Brain microvascular endothelial cell (primary cell): ENCODE data around the gene SCN2B.

Source experiments
- DNase-seq: peaks from one replicate; pipeline ENCODE4 v3.0.0-alpha.2; 2020
- H3K27ac ChIP-seq: fragments of 250-450 bp; sonication (Bioruptor Pico); 2 replicates; pipeline ENCODE4 v1.5.1; 2020; ENCODE audit warnings: mild to moderate bottlenecking, moderate library complexity
- H3K27me3 ChIP-seq: fragments of 250-450 bp; sonication (Bioruptor Pico); replicated peaks from 2 replicates; pipeline ENCODE4 v1.5.1; 2020; ENCODE audit warnings: mild to moderate bottlenecking
- H3K36me3 ChIP-seq: fragments of 250-450 bp; sonication (Bioruptor Pico); replicated peaks from 2 replicates; pipeline ENCODE4 v1.5.1; 2020; ENCODE audit warnings: mild to moderate bottlenecking
- H3K4me3 ChIP-seq: 2 replicates; pipeline ENCODE4 v1.5.1; 2011; ENCODE audit warnings: low read depth, mild to moderate bottlenecking, control low read depth, low read length, moderate library complexity
- in situ Hi-C: cut with HindIII; loops from 2 replicates; pipeline ENCODE4 v1.10.0; 2017; ENCODE audit warnings: low sequenced_read_pairs, low pct_ligation_motif_present
- TF ChIP-seq, protein P1 (sequence below): IDR thresholded peaks from 2 replicates; pipeline ENCODE4 v1.5.1; 2011; ENCODE audit warnings: low read depth, mild to moderate bottlenecking, moderate library complexity, low read length, control low read depth, inconsistent platforms; ENCODE audit errors: missing control alignments

Gene SCN2B

DNA sequence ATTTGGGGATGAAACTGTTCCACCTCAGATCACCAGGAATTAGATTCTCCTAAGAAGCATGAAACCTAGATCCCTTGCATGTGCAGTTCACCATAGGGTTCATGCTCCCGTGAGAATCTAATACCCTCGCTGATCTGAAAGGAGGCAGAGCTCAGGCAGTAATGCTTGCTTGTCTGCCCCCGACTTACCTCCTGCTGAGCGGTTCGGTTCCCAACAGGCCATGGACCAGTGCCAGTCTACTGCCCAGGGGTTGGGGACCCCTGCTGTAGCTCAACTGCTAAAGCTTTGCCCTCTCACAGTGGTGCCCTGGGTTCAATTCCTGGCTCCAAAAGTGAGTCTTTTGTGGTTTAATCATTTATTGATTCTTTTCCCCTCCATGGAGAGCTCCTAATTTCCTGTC lies 45.0 kb upstream of the SCN2B start:
- Histone ChIP-seq H3K27me3 (no peaks in the 10 kb centered on the region), H3K27ac (no peak overlapping the region), H3K36me3 (no peaks in the 10 kb centered on the region), H3K4me3 (no peak overlapping the region)
- in situ Hi-C loops = no loop called here
- TF ChIP-seq, protein P1, sequence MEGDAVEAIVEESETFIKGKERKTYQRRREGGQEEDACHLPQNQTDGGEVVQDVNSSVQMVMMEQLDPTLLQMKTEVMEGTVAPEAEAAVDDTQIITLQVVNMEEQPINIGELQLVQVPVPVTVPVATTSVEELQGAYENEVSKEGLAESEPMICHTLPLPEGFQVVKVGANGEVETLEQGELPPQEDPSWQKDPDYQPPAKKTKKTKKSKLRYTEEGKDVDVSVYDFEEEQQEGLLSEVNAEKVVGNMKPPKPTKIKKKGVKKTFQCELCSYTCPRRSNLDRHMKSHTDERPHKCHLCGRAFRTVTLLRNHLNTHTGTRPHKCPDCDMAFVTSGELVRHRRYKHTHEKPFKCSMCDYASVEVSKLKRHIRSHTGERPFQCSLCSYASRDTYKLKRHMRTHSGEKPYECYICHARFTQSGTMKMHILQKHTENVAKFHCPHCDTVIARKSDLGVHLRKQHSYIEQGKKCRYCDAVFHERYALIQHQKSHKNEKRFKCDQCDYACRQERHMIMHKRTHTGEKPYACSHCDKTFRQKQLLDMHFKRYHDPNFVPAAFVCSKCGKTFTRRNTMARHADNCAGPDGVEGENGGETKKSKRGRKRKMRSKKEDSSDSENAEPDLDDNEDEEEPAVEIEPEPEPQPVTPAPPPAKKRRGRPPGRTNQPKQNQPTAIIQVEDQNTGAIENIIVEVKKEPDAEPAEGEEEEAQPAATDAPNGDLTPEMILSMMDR = no peak
- no peak for DNase-seq

DNA sequence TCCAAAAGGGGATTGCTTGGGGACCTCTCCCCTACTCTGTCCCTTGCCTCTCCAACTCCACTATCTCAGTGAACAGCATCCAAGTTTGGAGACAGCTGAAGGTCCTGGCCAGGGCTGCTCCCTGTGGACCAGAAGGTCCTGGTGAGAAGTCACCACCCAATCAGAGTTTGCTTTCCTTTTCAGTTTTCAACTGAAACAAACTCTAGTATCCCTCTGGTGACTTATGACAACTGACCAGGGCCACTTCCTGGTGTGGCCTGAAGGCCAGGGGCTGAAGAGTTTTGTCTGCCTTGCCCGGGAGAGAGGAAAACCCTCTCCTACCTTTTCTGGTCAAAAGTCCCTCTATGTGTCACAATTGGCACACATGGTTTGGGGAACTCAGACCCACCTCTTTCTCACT lies 43.3 kb upstream of the SCN2B start:
- TF ChIP-seq, protein P1 = no peak
- Histone ChIP-seq H3K27me3 (no peaks in the 10 kb centered on the region), H3K36me3 (no peaks in the 10 kb centered on the region), H3K4me3 (no peak overlapping the region), H3K27ac (no peak overlapping the region)
- in situ Hi-C loops = no loop called here
- DNase-seq = no peak

DNA sequence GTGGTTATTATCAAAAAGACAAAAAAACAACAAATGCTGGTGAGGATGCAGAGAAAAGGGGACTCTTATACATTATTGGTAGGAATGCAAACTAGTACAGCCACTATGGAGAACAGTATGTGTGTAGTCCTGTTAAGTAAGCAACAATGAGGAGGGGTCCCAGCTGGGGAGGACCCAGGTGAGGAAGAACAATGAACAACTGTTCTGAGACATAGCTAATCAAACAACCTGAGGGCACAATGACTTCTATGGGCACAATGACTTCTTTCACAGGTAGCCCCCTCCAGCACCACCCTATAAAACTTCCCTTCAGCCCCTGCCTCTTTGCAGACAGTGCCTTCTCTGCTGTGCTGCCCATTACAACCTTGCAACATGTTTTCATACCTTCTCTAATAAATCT lies 42.8 kb upstream of the SCN2B start:
- TF ChIP-seq, protein P1 = no peak
- H3K27ac ChIP-seq = no peak overlapping the region

DNA sequence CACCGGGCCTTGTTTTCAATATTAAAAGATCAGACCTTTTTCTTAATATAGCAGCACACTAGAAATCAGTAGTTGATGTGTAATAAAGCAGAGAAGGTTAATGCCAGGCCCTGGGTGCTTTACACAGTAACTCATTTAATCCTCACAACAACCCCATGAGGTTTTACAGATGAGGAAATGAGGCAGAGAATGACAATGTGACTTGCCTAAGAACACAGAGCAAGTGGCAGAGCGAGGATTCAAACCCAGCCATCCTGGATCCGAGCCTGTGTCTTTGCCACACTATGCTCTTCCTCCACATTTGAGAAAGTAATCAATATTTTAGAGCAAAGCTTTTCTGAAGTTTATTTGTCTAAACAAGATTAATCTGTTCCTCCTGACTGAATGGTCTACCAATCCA lies 41.1 kb upstream of the SCN2B start:
- no peak for DNase-seq
- Histone ChIP-seq H3K36me3 (no peaks in the 10 kb centered on the region), H3K27ac (no peak overlapping the region), H3K4me3 (no peak overlapping the region), H3K27me3 (peaks cover 9% of the 10 kb centered on the region)
- in situ Hi-C loops = no loop called here
- TF ChIP-seq, protein P1 = no peak

More for the DNA sequence above, 42.8 kb upstream of the SCN2B start:
- in situ Hi-C loops = no loop called here
- no peak overlapping the region for H3K4me3 ChIP-seq
- no peaks in the 10 kb centered on the region for H3K36me3 ChIP-seq
- H3K27me3 ChIP-seq = peaks cover under 1% of the 10 kb centered on the region
- DNase-seq = no peak

DNA sequence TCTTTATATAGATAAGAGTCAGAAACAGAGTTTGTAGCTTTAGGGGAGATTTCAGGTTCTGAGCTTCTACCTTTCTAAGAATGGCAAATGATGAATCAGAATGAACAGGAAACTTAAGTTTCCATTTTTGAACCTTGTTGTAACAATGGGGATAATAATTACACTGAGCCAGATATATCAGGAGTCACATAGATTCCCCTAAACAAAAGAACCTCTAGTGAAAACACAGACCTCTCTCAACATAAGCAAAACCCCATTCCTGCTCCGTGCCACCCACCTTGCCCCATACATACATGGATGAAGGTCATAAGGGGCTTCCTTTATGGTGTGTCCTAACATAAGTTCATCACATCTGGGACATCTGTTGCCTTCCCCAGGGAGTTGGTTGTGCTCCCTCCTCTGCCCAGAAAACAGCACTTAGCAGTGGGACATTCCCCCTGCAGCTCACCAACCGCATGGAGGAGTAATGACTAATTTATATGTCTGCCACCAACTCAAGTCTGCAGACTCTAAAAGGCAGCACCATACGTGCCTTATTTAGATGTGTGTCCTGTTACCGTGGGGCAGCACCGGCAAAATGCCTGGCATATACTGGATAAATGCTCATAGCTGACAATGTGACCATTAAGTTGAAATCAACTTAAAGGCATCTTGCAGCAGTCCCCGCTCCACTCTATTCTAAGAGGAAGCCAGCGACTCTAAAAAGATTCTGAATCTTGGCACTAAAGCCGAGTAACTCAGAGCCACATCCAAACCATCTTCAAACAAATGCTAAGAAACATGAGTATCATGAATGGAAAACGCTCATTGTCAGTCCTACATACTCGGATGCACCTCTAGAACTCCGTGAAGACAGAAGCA lies 40.4 kb upstream of the SCN2B start:
- no peak for DNase-seq
- in situ Hi-C loops = no loop called here
- peaks cover 9% of the 10 kb centered on the region for H3K27me3 ChIP-seq
- no peak overlapping the region for H3K4me3 ChIP-seq
- TF ChIP-seq, protein P1 = no peak
- no peaks in the 10 kb centered on the region for H3K36me3 ChIP-seq
- H3K27ac ChIP-seq = no peak overlapping the region

DNA sequence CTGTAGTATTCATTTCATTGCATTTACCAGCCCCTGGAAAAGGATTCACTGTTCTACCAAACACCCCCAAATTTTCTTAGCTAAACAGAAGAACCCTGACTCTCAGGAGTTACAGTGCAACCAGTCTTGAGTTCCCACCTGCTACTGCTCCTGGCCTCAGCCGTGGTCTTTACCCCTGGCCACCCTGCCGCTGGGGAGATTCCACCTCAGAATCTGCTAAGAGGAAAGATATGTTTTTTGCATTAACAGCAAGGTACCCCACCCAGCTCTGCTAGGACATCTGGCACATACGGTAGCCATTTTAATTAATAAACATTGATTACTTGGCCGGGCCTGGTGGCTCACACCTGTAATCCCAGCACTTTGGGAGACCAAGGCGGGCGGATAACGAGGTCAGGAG lies 39.3 kb upstream of the SCN2B start:
- Histone ChIP-seq H3K4me3 (no peak overlapping the region), H3K36me3 (no peaks in the 10 kb centered on the region), H3K27ac (no peak overlapping the region), H3K27me3 (peaks cover 9% of the 10 kb centered on the region)
- DNase-seq = no peak
- in situ Hi-C loops = no loop called here
- TF ChIP-seq, protein P1 = no peak
